Globus pallidus (tissue), 1 donor: ENCODE data around the gene GTPBP8.

Source experiments
- DNase-seq: peaks from one replicate; pipeline ENCODE4 v3.0.0-alpha.2; 2015; ENCODE audit warnings: low spot score

Gene GTPBP8

DNA sequence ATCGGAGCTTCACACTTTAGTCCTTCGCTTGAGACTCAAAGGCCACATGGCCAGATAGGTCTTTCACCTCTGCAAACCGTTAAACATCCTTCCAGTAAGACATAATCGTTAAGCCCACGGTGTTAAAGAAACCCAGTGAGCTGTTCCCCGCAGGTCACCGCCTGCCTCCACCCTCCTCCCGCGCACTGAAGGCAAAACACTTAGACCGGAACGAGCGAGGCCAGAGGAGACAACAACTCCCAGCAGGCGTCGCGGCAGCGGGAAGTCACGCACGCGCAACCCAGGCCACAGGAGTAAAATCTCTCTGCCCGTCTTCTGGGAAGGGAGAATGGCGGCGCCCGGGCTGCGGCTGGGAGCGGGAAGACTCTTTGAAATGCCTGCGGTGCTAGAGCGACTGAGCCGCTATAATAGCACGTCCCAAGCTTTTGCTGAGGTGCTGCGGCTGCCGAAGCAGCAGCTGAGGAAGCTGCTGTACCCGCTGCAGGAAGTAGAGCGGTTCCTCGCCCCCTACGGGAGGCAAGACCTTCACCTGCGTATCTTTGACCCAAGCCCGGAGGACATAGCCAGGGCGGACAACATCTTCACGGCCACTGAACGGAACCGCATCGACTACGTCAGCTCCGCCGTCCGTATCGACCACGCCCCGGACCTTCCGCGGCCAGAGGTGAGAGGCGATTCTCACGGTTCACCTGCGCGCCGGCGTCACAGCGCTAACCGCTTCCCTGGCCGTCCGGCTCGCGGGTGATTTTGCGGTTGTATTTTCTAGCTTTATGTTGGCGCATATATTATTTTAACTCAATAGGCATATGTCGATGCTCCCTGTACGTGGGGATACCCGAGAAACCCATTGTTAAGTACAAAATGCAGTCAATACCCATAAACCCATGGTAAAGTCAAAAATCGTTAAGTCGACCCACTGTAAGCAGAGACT is at the start of gene GTPBP8:
TSS of gene GTPBP8 (plus strand) at position 313 of the 931 bp plus-strand sequence. CDS start at position 329, 16 bp downstream.
- peak; percentile 88 for DNase-seq

DNA sequence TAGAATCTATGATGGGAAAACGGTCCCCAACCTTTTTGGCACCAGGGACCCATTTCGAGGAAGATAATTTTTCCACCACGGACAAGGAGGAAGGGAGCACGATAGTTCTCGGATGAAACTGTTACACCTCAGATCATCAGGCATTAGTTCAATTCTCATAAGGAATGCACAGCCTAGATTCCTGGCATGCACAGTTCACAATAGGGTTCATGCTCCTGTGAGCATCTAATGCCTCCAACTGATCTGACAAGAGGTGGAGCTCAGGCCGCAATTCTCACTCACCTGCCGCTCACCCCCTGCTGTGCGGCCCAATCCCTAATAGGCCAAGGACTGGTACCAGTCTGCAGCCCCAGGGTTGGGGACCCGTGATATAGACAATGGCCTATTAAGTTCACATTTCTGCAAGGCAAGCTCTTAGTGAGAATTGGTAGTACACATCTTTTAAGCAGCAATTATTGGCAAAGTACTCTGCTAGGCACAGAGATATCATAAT is 42.4 kb upstream of the GTPBP8 start:
- DNase-seq, result no peak

DNA sequence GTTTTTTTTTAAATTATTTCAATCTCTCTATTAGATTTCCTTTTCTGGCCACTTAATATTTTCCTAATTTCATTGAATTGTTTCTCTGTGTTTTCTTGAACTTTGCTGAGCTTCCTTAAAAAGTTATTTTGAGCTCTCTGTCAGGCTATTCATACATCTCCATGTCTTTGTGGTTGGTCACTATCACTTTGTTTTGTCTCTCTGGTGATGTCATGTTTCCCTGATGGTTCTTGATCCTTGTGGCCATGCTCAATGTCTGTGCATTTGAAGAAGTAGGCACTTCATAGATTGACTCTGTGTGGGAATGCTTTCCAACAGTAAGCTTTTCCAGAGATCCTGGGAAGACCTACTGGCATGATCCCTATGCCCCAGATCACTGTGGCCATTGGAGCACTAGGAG is 34.4 kb upstream of the GTPBP8 start:
- DNase-seq, result no peak

DNA sequence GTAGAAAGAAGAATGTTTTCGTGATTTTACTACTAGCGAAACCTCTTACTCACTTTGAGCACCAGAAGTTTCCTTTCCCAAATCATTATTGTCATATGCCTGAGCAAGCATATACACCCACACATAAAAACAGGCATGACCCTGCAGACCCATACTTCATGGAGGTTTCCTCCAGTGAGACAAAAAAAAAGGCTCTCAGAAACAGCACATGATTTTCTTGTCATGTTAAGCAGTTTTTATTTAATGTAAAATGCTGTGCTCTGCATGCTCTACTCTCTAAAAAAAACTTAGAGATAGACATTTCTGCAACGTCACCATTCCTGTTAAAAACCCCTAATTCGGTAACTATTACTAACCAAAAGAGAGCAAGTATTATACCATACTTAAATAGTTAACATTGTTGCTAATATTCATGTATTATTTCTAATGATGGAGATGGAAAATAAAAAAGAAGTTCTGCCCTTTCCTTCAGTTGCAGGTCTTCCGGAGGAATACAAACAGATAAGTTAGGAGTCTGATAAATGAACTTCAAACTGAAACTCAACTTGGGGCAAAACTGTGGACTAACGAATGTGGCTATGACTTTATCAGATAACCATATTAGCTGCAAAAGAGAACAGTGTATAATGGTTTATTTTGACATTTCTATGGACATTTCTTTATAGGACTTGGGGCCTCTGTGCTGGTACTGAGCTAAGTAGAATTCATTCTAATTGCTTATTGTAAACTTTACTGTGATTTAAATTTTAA is 31.8 kb upstream of the GTPBP8 start:
- DNase-seq, result no peak

DNA sequence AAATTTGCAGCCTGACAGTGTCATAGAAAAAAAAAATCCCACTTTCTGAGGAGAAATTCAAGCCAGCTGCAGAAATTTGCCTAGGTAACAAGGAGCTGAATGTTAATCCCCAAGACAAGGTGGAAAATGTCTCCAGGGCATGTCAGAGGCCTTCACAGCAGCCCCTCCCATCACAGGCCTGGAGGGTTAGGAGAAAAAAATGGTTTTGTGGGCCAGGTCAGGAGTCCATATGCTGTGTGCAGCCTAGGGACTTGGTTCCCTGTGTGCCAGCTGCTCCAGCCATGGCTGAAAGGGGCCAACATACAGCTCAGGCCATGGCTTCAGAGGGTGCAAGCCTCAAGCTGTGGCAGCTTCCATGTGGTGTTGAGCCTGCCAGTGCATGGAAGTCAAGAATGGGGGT is 27.1 kb upstream of the GTPBP8 start:
- DNase-seq, result no peak

DNA sequence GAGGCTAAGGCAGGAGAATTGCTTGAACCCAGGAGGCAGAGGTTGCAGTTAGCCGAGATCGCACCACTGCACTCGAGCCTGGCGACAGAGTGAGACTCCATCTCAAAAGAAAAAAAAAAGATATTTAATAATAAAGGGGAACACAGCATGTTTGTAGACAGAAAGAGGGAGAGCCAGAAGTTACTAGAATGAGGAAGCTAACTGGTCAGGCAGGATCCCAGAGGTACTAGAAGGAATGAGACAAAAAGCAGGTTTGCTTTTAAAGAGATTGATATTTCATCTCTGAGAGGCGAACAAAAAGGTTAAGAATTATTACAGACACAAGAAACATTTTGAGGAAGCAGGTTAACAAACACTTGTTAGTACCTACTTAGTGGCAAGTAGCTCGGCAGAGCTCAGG is 25.1 kb upstream of the GTPBP8 start:
- no peak for DNase-seq

DNA sequence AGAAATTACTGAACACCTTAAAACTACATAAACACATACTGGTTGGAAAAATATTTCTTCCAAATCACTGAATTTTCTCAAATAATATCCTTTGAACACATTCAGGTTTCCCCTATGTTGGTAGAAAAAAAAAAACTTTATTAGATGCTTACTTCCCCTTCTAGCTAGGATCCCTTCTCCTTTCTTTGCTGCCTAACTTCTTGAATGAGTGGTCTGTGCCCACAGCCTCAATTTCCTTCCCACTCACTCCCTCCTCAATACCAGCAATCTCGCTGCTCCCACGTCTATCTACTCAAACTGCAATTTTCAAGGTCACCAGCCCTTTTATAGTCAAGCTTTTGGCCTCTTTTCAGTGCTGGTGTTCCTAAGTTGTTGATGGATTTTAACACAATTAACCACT is 24.2 kb upstream of the GTPBP8 start:
- DNase-seq, result no peak

DNA sequence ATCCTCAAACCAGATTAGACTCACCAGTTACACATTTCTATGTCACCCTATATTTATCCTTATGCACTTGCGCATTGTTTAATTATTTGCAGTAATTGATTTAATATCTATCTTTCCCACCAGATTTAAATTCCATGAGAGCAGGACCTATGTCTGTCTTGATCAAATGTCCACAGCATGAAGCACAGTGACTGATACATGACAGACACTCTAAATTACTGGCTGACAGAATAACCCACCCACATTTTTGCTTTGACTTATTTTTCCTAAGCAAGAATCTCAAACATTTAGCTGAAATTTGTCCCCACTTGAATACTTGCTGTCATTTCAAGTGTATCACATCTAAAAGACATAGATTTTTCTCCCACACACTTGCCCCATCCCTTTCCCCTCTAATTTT is 23.4 kb upstream of the GTPBP8 start:
- no peak for DNase-seq

DNA sequence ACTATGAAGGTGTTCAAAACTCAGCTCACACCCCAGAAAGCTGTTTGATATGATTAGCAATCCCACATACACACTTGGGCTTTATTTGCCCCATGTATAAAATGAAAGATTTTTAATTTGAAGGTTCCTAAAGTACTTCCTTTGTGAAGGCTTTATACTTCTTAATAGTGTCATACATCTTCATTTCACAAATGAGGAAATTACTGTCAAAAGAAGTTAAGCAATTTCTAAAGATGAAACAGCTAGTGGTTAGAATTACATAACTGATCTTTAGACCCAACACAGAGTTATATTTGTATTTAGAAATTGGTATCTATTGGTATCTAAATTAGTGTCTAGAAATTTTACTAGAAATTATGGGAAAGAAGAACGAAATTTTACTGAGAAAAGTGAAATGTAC is 23.0 kb upstream of the GTPBP8 start:
- DNase-seq, result no peak

DNA sequence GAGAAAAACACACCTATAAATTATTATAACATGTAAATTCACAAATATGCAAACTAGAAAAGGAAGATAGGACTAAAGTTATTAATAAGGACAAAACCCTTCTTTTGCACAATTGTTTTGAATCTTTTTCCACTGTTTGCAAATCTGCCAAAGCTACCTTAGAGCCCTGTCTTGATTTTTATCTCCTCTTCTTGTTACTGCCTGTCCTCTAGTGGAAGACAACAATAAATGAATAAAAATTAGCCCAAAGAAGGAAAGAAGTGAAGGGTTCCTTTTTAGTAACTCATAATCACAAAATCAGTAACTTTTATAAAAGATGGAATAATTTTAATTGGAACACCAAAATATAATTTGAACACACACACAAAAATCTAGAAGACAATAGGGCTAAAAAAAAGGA is 18.6 kb upstream of the GTPBP8 start:
- DNase-seq, result no peak

DNA sequence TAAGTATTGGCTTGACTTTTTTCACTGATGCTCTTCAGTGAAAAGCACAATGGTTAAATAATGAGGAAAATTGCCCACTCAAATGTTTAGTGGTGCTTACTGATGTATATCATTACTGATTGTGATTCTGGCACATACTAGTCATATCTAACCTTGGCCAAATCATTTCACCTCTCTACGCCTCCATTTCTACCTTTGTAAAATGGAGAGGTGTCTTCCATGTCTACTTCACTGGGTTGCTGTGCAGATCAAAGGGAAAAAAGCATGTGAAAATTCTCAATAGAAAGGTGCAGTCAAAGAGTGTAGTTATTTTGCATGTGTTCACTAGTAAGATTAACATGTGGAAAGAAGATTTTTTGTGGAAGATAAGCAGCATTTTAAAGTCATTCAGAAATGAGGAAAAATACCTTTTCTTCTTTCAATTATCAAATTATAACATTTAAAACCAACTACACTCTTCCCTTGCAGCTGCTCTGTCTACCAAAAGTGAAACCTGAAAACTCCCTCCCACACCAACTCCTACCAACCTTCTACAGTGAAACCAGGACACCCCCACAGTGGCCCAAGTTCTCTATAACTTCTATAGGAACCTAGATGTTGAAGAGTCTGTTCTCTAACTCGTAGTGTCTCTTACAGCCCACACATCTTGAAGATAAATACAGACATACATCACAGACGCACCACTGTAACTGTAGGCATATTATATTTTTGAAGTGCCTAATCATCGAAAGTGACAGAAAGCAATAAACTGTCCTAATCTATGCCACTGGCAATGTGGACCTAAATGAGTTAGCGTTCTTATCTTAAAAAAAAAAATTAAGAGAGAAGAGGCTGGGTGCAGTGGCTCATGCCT is 17.2 kb upstream of the GTPBP8 start:
- no peak for DNase-seq

DNA sequence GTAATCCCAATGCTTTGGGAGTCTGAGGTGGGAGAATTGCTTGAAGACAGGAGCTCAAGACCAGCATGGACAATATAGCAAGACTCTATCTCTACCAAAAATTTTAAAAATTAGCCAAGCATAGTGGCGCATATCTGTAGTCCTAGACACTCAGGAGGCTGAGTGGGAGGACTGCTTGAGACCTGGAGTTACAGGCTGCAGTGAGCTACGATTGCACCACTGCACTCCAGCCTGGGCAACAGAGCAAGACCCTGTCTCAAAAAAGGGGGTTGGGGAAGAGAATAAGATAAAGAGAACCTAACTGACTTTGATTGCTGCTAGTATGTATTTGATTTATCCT is 16.6 kb upstream of the GTPBP8 start:
- DNase-seq, result no peak

DNA sequence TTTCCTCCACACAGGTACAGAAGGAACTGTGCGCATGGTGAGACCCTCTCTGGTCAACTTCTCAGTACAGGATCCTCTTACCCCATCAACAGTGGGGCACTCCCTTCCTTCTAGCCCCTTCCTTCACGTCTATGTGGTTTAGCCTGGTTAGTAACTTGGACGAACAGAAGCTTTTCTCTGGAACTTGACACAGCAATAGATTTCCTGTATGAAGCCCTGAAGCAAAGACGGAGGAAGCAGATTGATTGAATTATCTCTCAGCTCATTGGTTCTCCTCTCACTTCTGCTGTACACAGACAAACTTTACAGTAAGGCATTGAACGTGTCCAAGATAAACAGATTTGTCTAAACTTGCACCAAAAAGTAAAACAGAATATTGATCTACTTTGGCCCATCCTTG is 15.9 kb upstream of the GTPBP8 start, which contains the start of gene CD200R1:
TSS of gene CD200R1 (minus strand) at position 210 of the 400 bp plus-strand sequence. CDS start 246 bp downstream, outside the sequence.
- no peak for DNase-seq

DNA sequence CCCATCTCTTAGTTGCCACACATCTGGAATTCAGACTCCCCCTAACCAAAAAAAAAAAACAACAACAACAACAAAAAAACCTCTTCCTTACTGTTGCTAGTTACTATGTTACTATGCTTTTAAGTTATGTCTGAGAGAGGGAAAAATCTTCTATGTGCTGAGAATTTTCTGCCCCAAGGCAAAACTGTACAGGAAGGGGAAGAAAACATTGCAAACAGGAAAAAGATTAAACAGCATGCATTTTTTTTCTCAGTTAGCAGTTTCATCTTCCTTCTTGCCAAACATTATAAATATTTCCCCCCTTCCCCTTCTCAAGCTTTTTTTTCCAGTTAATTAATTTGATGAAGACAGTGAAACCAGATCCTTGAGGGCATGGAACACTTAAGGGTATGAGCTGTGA is 14.8 kb upstream of the GTPBP8 start:
- no peak for DNase-seq

DNA sequence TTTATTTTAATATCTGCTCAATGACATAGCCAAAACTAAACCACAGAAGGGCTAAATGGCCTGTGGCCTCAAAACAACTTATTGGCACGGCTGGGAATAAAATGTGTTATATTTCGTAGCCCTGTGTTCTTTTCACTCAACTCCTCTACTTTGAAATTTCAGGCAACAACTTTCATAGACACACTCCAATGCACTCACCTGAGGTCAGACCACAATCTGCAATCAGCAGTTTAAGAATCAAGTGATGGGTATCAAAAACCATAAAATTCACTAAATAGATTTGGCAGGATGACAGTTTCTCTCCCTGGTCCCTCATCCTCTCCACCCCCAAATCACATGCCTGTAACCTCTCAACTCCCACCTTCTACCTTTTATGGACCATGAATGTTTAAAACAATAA is 13.8 kb upstream of the GTPBP8 start:
- no peak for DNase-seq

DNA sequence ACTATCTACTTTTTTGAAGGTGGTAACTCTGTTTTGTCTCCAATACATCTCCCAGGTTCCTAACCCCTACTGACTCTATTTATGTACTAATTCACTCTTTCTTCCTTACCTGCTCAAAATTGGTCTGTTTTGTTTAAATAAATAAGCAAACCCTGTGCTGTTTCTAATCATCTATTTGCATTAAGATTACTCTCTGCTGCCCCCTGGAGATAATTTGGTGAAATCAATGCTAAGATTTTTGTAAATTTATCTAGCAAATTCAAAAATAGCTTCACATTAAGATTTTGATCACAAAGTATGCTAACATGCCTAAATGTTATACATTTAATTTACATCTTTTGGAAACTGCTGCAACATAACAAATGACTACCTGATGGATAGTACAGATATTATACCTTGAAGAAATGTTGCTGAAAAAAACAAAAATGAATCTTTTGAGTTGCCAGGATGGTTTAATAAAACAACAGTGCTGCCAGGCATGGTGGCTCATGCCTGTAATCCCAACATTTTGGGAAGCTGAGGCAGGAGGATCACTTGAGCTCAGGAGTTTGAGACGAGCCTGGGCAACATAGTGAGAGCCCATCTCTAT is 11.4 kb upstream of the GTPBP8 start:
- no peak for DNase-seq

DNA sequence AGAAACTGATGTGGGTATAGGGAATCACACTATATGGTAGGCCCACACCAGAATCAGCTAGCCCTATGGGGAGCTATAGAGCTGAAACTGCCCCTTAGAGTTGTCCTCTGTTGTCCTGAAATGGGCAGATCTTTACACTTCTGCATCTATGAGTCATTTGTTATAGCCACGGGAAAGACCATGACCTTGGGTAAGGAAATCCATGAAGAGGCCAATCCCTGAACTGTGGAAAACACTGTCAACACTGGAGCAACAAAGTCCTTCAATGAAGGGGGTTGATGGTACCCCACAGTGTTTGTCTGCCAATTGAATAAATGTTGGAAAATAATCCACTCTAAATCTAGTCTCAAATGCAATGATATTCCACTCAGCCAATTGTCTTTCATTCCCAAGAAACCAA is 10.7 kb upstream of the GTPBP8 start:
- DNase-seq, result no peak

DNA sequence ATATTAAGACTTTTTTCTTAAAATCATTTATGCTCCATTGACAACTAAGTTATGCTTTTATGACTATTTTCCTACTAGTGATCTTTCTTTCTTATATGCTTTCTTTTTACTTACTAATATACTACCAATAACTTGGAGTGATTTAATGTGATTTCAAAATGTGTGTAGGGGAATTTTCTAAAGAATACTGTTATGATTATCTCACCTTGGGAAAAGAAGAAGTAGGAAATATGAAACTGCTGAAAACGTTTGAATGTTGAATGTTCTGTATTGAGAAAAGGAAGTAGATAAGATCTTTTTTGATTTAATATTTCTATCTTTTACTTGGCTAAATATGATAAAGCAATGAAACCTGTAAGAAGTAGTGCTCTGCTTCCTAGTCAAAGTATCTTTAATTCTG is 8.1 kb upstream of the GTPBP8 start:
- DNase-seq, result no peak

DNA sequence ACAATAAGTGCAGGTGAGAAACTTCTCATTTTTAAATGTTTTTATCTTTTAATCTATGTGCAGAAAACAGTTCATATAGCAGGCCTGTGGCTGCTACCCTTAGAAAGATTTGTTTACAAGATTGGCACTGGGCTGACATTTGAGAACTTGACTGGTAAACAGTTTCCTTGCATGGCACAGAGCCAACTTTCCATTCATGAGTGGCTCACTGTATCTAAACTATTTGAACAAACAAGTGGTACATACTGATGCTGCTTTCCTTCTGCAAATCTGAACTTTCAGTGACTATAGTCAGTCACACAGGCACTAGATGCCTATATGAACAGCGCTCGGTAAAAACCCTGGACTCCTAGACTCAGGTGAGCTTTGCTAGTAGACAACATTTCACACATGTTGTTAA is 6.3 kb upstream of the GTPBP8 start:
- no peak for DNase-seq

DNA sequence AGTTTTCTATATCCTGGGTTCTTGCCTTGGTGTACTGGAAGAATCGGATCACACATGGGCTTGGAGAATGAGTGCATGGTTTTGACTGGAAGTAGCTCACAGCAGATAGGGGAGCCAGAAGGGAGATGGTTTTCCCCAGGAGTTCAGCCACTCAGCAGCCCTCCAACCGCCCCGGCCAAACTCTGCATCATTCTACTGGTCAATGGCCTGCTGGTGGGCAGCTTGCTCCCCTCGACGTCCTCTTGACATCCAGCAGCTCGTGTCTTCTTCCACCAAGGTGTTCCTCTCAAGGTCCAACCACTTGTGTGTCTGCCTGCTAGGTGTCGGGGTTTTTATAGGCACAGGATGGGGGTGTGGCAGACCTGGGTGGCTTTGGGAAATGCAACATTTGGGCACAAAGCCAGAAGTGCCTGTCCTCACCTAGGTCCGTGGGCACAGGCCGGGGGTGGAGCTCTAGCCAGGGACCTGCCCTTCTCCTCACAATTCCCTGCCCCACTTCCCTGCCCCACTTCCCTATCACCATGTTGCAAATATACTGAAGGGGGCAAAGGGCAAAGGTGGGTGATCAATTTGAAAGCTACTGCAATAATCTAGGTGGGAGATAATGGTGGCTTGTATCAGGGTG is 3.0 kb upstream of the GTPBP8 start:
- no peak for DNase-seq

DNA sequence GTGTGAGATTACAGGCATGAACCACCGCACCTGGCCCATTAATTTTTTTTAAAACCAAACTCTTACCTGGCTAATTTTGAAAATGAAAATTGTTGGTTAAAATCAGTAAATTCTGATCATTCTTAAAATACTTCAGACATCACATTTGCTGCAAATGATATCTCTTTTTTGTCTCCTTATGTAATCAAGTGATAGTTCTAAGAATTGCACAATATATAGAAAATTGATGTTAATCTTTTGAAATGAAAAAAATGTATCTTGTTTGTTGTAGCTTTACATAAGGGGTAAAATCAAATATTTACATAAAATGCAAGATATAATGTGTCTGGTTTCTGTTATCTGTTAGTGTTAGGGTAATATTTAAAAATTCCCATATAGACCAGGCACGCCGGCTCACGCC is 5.0 kb downstream of the GTPBP8 start:
- DNase-seq, result no peak
